Activated T-cell treated with anti-CD3 and anti-CD28 coated beads, Interleukin-2, amount 50 U/mL, for 4 hours (primary cell): ENCODE data around the gene FGGY. TPM values are rescaled to one million over a fixed set of nuclear protein-coding genes. Genes with fewer than 3 reads are reported as not detected.
A peak's percentile ranks its signal among the peaks of the same experiment; 100 is the strongest.
"Not testable (repeated sequence)": the region's sequence is repeated elsewhere in the genome, so short reads cannot be mapped to it uniquely, and the experiment has no call there.

Source experiments
- ATAC-seq, 2 donors: fragments of 200-7000 bp; cut with Tn5 transposase; one replicate each; pipeline ENCODE4 v1.10.0; 2021
- DNase-seq: peaks from one replicate; pipeline ENCODE4 v3.0.0-alpha.2; 2020
- H3K27me3 Mint-ChIP-seq: one replicate; pipeline ENCODE4 v1.8.0; 2021; ENCODE audit warnings: low read depth, mixed read lengths
- H3K36me3 Mint-ChIP-seq: one replicate; pipeline ENCODE4 v1.8.0; 2022; ENCODE audit warnings: mixed read lengths; ENCODE audit not compliant: insufficient read depth
- H3K4me1 Mint-ChIP-seq: one replicate; pipeline ENCODE4 v1.8.0; 2021; ENCODE audit warnings: low read depth, mixed read lengths
- H3K4me3 Mint-ChIP-seq: one replicate; pipeline ENCODE4 v1.8.0; 2021; ENCODE audit warnings: mild to moderate bottlenecking, moderate library complexity, mixed read lengths
- H3K9me3 Mint-ChIP-seq: one replicate; pipeline ENCODE4 v1.8.0; 2021; ENCODE audit warnings: mixed read lengths
- total RNA-seq, 3 donors: library from RNA; stranded (reverse); gene quantifications; one replicate each; pipeline ENCODE4 v1.2.1, GENCODE V29; 2021

FGGY gene
- total RNA-seq, 3 donors from 2014 or later = 2.5 to 4.8 (median 3.1) TPM

- H3K4me1 Mint-ChIP-seq = peaks cover 16% of the 10 kb centered on the region
- no peaks in the 10 kb centered on the region for H3K27me3 Mint-ChIP-seq
- DNase-seq (no peak), ATAC-seq (no peak)
- no peaks in the 10 kb centered on the region for H3K9me3 Mint-ChIP-seq
- H3K36me3 Mint-ChIP-seq = no peaks in the 10 kb centered on the region
- H3K4me3 Mint-ChIP-seq = peak overlapping the region; percentile 85
Observed at GRCh38 chr1:59295618-59296017, 1.3 kb upstream of the FGGY start.

- peak overlapping the region; percentile 85 for H3K4me3 Mint-ChIP-seq
- DNase-seq = no peak
- H3K4me1 Mint-ChIP-seq = peaks cover 12% of the 10 kb centered on the region
- peaks cover 6% of the 10 kb centered on the region for H3K9me3 Mint-ChIP-seq
- no peaks in the 10 kb centered on the region for H3K27me3 Mint-ChIP-seq
- H3K36me3 Mint-ChIP-seq = peaks cover 4% of the 10 kb centered on the region
- ATAC-seq = no peak
Observed at GRCh38 chr1:59298026-59298583, 1.2 kb downstream of the FGGY start.

- no peak for DNase-seq
- Mint-ChIP-seq H3K27me3 (no peaks in the 10 kb centered on the region), H3K9me3 (peaks cover 6% of the 10 kb centered on the region), H3K4me1 (peaks cover 9% of the 10 kb centered on the region), H3K36me3 (peaks cover 6% of the 10 kb centered on the region), H3K4me3 (peak overlapping the region; percentile 14)
- ATAC-seq = no peak
Observed at GRCh38 chr1:59298710-59299346, 1.9 kb downstream of the FGGY start.

GRCh38 chr1:59299670-59300069 lies 2.8 kb downstream of the FGGY start:
- not testable (repeated sequence) for ATAC-seq, H3K4me1 Mint-ChIP-seq, DNase-seq, H3K36me3 Mint-ChIP-seq, H3K4me3 Mint-ChIP-seq, H3K27me3 Mint-ChIP-seq
- peaks cover 12% of the 10 kb centered on the region for H3K9me3 Mint-ChIP-seq

GRCh38 chr1:59302297-59302696 lies 5.4 kb downstream of the FGGY start:
- Mint-ChIP-seq H3K9me3 (peaks cover 30% of the 10 kb centered on the region), H3K36me3 (peaks cover 16% of the 10 kb centered on the region), H3K4me3 (no peak overlapping the region), H3K27me3 (no peaks in the 10 kb centered on the region), H3K4me1 (peaks cover 7% of the 10 kb centered on the region)
- DNase-seq = no peak
- no peak for ATAC-seq

- no peak for ATAC-seq
- peaks cover 16% of the 10 kb centered on the region for H3K36me3 Mint-ChIP-seq
Observed at GRCh38 chr1:59302871-59303270, 6.0 kb downstream of the FGGY start.

GRCh38 chr1:59305188-59305587 lies 8.3 kb downstream of the FGGY start:
- Mint-ChIP-seq H3K4me3 (no peak overlapping the region), H3K4me1 (peaks cover 2% of the 10 kb centered on the region), H3K9me3 (peaks cover 30% of the 10 kb centered on the region), H3K36me3 (peaks cover 16% of the 10 kb centered on the region), H3K27me3 (no peaks in the 10 kb centered on the region)
- no peak for DNase-seq
- ATAC-seq = no peak

More at GRCh38 chr1:59302871-59303270, 6.0 kb downstream of the FGGY start:
- no peak for DNase-seq
- H3K27me3 Mint-ChIP-seq = no peaks in the 10 kb centered on the region
- no peak overlapping the region for H3K4me3 Mint-ChIP-seq
- peaks cover 3% of the 10 kb centered on the region for H3K4me1 Mint-ChIP-seq
- peaks cover 30% of the 10 kb centered on the region for H3K9me3 Mint-ChIP-seq

GRCh38 chr1:59307591-59307990 lies 10.7 kb downstream of the FGGY start:
- Mint-ChIP-seq H3K4me1 (peaks cover 2% of the 10 kb centered on the region), H3K36me3 (peaks cover 14% of the 10 kb centered on the region)
- DNase-seq = no peak

GRCh38 chr1:59308839-59309238 lies 11.9 kb downstream of the FGGY start:
- H3K4me1 Mint-ChIP-seq = peaks cover 2% of the 10 kb centered on the region
- no peaks in the 10 kb centered on the region for H3K27me3 Mint-ChIP-seq
- peaks cover 12% of the 10 kb centered on the region for H3K36me3 Mint-ChIP-seq
- H3K9me3 Mint-ChIP-seq = peaks cover 25% of the 10 kb centered on the region
- ATAC-seq (no peak), DNase-seq (no peak)
- no peak overlapping the region for H3K4me3 Mint-ChIP-seq

More at GRCh38 chr1:59307591-59307990, 10.7 kb downstream of the FGGY start:
- peaks cover 25% of the 10 kb centered on the region for H3K9me3 Mint-ChIP-seq
- H3K4me3 Mint-ChIP-seq = no peak overlapping the region
- H3K27me3 Mint-ChIP-seq = no peaks in the 10 kb centered on the region
- no peak for ATAC-seq

GRCh38 chr1:59309392-59309791 lies 12.5 kb downstream of the FGGY start:
- H3K9me3 Mint-ChIP-seq = peaks cover 20% of the 10 kb centered on the region
- H3K4me1 Mint-ChIP-seq = peaks cover 2% of the 10 kb centered on the region
- ATAC-seq (no peak), DNase-seq (no peak)
- peaks cover 12% of the 10 kb centered on the region for H3K36me3 Mint-ChIP-seq
- no peaks in the 10 kb centered on the region for H3K27me3 Mint-ChIP-seq
- no peak overlapping the region for H3K4me3 Mint-ChIP-seq

- ATAC-seq = no peak
- DNase-seq = no peak
- H3K36me3 Mint-ChIP-seq = peaks cover 11% of the 10 kb centered on the region
- no peak overlapping the region for H3K4me3 Mint-ChIP-seq
- H3K4me1 Mint-ChIP-seq = peaks cover 3% of the 10 kb centered on the region
- peaks cover 16% of the 10 kb centered on the region for H3K9me3 Mint-ChIP-seq
- H3K27me3 Mint-ChIP-seq = no peaks in the 10 kb centered on the region
Observed at GRCh38 chr1:59309795-59310548, 13.1 kb downstream of the FGGY start.

- Mint-ChIP-seq H3K4me1 (peaks cover 6% of the 10 kb centered on the region), H3K4me3 (no peak overlapping the region), H3K27me3 (no peaks in the 10 kb centered on the region), H3K9me3 (peaks cover 11% of the 10 kb centered on the region), H3K36me3 (peaks cover 9% of the 10 kb centered on the region)
- no peak for DNase-seq
- ATAC-seq = no peak
Observed at GRCh38 chr1:59310549-59311250, 13.8 kb downstream of the FGGY start.

GRCh38 chr1:59314776-59315528 lies 18.1 kb downstream of the FGGY start:
- no peak overlapping the region for H3K4me3 Mint-ChIP-seq
- H3K36me3 Mint-ChIP-seq = peaks cover 2% of the 10 kb centered on the region
- no peak for DNase-seq
- H3K4me1 Mint-ChIP-seq = peaks cover 14% of the 10 kb centered on the region
- H3K9me3 Mint-ChIP-seq = no peaks in the 10 kb centered on the region
- H3K27me3 Mint-ChIP-seq = no peaks in the 10 kb centered on the region
- no peak for ATAC-seq
